Thyroid gland (tissue), 4 donors: ENCODE measurements around the gene EMP2.

Source experiments
- CTCF ChIP-seq, 6 experiments: fragments of 200-600 bp in 3 of 6; fragments of 450-650 bp in 3 of 6; sonication (generic) in 3 of 6; IDR thresholded peaks; one replicate each; pipeline ENCODE4 v1.5.1; 2016 to 2019; ENCODE audit warnings: antibody characterized with exemption in 6 of 6, mild to moderate bottlenecking in 2 of 6, inconsistent platforms in 1 of 6, moderate library complexity in 1 of 6
- POLR2A ChIP-seq, 2 donors: fragments of 450-650 bp; IDR thresholded peaks; one replicate each; pipeline ENCODE4 v1.6.1; 2017; ENCODE audit warnings: antibody characterized with exemption in 2 of 2, mild to moderate bottlenecking in 2 of 2, moderate library complexity in 1 of 2

GRCh38 chr16:10616419-10616755 is 36.0 kb upstream of the EMP2 start:
- no peak for TF ChIP-seq CTCF (IDR thresholded peaks at IDR 0.05)
- TF ChIP-seq POLR2A (IDR thresholded peaks at IDR 0.05), result no peak
